GM13977 (cell line): ENCODE data around the gene GOLT1A.

Experiments
- DNase-seq: peaks from one replicate; pipeline ENCODE4 v3.0.0; 2012; ENCODE audit warnings: low spot score
- in situ Hi-C: fragments of 300-500 bp; cut with MboI; formaldehyde crosslinking; loops from one replicate; pipeline ENCODE4 v1.12.0; 2022; ENCODE audit warnings: low sequenced_read_pairs, low pct_unique_long_range_greater_than_20kb, mixed read lengths, inconsistent platforms; ENCODE audit not compliant: unreplicated experiment
- TF ChIP-seq, protein P1 (sequence below): IDR thresholded peaks from 2 replicates; pipeline ENCODE4 v1.5.1; 2012; ENCODE audit warnings: mild to moderate bottlenecking, control low read depth; ENCODE audit not compliant: insufficient read depth; ENCODE audit errors: extremely low read depth, missing control alignments

GOLT1A gene

DNA sequence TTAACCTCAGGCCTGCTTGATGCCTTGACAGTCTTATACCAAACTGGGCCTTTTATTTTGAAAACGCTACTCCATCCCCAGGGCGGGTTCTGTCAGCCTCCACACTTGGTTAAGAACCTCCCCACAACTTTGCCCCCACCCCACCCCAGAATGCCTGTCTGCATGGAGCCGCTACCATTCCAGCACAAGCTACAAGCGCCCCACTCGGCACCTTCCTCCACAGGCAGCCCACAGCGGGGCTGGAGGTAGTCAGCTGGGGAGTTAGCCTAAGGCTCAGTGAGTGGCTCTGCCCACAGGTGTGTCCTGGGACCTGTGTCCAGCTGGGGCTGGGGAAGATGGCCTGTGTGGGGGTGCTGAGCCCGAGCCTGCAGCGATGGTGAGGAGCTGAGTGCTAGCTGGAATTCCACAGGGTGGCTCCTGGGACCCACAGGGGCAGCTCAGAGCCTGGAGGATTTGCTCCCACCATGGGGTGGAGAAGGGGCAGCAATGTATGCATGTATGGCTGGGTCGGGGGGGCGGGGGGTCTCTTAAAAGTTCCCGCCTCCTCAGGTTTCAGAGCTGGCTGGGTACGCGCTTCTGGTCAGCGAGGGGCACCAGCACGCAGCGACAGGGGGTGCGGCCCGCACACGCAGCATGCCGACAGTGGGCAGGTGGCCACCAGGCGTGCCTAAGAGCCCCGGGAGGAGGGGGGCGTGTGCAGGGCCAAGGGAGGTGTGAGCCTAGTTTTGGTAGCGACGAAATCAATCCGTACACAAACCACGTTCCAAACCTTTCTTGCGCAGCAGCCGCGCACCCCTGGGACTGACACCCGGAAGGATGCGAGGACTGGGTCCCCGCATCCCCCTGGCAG, 62.9 kb downstream of the GOLT1A start:
- in situ Hi-C loops = loop anchor here (25.0 kb wide), 1 partner anchor 236 kb away; no protein-coding TSS in a partner anchor
- TF ChIP-seq, protein P1, sequence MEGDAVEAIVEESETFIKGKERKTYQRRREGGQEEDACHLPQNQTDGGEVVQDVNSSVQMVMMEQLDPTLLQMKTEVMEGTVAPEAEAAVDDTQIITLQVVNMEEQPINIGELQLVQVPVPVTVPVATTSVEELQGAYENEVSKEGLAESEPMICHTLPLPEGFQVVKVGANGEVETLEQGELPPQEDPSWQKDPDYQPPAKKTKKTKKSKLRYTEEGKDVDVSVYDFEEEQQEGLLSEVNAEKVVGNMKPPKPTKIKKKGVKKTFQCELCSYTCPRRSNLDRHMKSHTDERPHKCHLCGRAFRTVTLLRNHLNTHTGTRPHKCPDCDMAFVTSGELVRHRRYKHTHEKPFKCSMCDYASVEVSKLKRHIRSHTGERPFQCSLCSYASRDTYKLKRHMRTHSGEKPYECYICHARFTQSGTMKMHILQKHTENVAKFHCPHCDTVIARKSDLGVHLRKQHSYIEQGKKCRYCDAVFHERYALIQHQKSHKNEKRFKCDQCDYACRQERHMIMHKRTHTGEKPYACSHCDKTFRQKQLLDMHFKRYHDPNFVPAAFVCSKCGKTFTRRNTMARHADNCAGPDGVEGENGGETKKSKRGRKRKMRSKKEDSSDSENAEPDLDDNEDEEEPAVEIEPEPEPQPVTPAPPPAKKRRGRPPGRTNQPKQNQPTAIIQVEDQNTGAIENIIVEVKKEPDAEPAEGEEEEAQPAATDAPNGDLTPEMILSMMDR = no peak
- DNase-seq = no peak

DNA sequence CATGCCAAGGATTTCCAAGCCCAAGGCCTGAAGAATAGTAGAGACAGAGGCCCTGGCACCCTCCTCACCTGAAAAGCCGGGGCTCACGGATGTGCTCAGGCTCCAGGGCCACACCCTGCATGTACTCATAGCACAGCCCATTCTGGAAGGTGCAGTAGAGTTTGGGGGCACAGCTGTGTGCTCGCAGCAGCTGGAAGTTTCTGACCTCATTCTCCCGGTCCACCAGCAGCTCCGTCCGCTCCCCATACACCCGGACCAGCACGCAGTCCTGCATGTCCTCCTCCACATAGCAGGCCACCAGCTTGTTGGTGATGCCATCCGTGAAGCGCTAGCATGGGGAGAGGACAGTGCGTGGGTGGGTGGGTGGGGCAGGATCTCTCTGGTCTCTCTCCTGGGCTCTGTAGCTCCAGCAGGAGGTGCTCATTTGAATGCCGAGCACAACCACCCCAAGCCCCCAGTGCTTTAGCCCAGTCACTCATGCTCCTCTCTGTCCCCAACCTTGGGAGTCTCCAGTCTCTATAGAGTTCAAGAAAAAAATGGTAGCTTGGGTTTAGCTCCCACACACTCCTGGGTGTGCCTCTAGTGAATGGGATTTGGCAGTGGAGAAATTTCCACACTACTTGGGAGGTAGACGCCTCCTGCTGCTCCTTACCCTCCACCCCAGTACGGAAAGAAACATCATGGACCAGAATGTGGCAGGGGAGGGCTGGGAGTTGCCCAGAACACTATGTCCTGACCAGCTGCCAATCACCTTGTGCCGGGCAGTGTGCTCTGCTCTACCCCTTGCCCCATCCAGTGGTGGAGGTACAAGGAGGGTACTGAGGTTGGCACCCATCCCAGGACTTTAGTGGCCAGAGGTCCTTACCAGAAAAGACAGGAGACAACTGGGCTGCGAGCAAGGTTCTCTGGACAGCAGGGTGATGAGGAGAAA, 63.9 kb downstream of the GOLT1A start:
- TF ChIP-seq, protein P1 = no peak
- DNase-seq = no peak
- in situ Hi-C loops = loop anchor here (25.0 kb wide), 1 partner anchor 237 kb away; no protein-coding TSS in a partner anchor

DNA sequence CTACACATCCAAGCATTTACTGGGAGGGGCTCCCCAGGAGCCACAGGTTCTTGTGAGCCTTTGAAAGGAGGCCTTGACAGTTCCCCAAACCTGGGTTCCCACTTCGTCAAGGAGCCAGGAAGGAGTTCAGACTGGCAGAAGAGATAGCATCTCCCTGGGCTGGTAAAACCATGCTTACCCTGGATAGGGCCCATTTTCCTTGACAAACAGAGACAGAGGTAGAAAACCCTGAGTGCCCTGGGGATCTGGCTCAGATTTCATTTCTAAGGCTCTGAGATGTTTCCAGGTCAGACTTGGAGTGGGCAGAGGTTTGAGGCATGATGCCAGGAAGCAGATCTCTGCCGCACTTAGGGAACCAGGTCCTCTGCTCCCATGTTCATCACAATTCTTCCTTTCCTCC, 64.7 kb downstream of the GOLT1A start:
- in situ Hi-C loops = no loop called here
- DNase-seq = no peak
- TF ChIP-seq, protein P1 = no peak
